Loucy (cell line): ENCODE data around the gene ASTN2.

ENCODE experiments used
- CTCF ChIP-seq: fragments of 200-600 bp; sonication (generic); conservative IDR thresholded peaks from 2 replicates; pipeline ENCODE4 v1.5.1; 2014; ENCODE audit warnings: mild to moderate bottlenecking, antibody characterized with exemption, low read length
- EZH2phosphoT487 ChIP-seq: fragments of 200-600 bp; IDR thresholded peaks from 2 replicates; pipeline ENCODE4 v1.6.1; 2018; ENCODE audit warnings: antibody characterized with exemption, mild to moderate bottlenecking, moderate library complexity, borderline replicate concordance

GRCh38 chr9:117265253-117265652 is 149.6 kb downstream of the ASTN2 start:
- TF ChIP-seq CTCF (no peak), EZH2phosphoT487 (no peak)
